SU-DHL-6 (cell line): Measurements from ENCODE around the gene TBCK.

Source experiments
- CTCF ChIP-seq: fragments of 200-600 bp; sonication (generic); IDR thresholded peaks from one replicate; pipeline ENCODE4 v1.5.1; 2017; ENCODE audit warnings: antibody characterized with exemption, mild to moderate bottlenecking, low read length, moderate library complexity; ENCODE audit not compliant: insufficient read depth, poor library complexity, severe bottlenecking
- EZH2phosphoT487 ChIP-seq: fragments of 200-600 bp; sonication (generic), shearing (Covaris generic); conservative IDR thresholded peaks from 2 replicates; pipeline ENCODE4 v1.6.1; 2018; ENCODE audit warnings: mild to moderate bottlenecking, antibody characterized with exemption, low read length, moderate library complexity, mixed read lengths

GRCh38 chr4:106238820-106239420 lies 77.1 kb downstream of the TBCK start:
- no peak for TF ChIP-seq CTCF
- no peak for TF ChIP-seq EZH2phosphoT487
